GM12878 (cell line): ENCODE results near the gene TRABD2A. TPM values are rescaled to one million over a fixed set of nuclear protein-coding genes. Genes with fewer than 3 reads are reported as not detected.
A peak's percentile ranks its signal among the peaks of the same experiment; 100 is the strongest.

Experiments used
- BCL3 ChIP-seq: IDR thresholded peaks from 2 replicates; pipeline ENCODE4 v1.6.1; 2011; ENCODE audit warnings: borderline replicate concordance, low read depth, mild to moderate bottlenecking, moderate library complexity, low read length; ENCODE audit not compliant: insufficient read depth, poor library complexity, severe bottlenecking
- EGR1 ChIP-seq, 2 experiments: IDR thresholded peaks; 1 replicate in 1 of 2; 2 replicates in 1 of 2; pipeline ENCODE4 v1.6.1; 2011 to 2012; ENCODE audit warnings: low read depth in 2 of 2, low read length in 2 of 2, borderline replicate concordance in 1 of 2, mild to moderate bottlenecking in 1 of 2, moderate library complexity in 1 of 2
- MAX ChIP-seq: IDR thresholded peaks from 2 replicates; pipeline ENCODE4 v1.6.1; 2012; ENCODE audit warnings: low read depth, low read length, improper control_type of control experiment
- NKRF ChIP-seq: fragments of 450-650 bp; conservative IDR thresholded peaks from 2 replicates; pipeline ENCODE4 v1.6.1; 2017; ENCODE audit warnings: mild to moderate bottlenecking, moderate library complexity
- PAX5 ChIP-seq: IDR thresholded peaks from 2 replicates; pipeline ENCODE4 v1.6.1; 2011; ENCODE audit warnings: low read depth, low read length, borderline replicate concordance
- polyA plus RNA-seq, 11 experiments: library from polyadenylated mRNA; depleted of rRNA in 4 of 11; unstranded in 6 of 11; stranded (reverse) in 5 of 11; fragments of >200 nt; fragmentation: Nextera tagmentation in 4 of 11; fragmentation: Illumina TruSeq in 1 of 11; extraction: Ambion mirVana in 4 of 11; extraction: Trizol in 1 of 11; gene quantifications; 1 replicate in 1 of 11; 2 replicates in 10 of 11; pipeline versions ENCODE4 v1.2.1 to v1.2.3, GENCODE V29; 2011 to 2016; ENCODE audit warnings: inconsistent platforms in 2 of 11, missing spikeins in 2 of 11, low read depth in 1 of 11
- total RNA-seq, 4 experiments: library from RNA; depleted of rRNA in 3 of 4; stranded (reverse); fragments of >200 nt in 3 of 4; fragmentation: Illumina TruSeq in 1 of 4; extraction: Trizol in 1 of 4; gene quantifications; 2 replicates each; pipeline versions ENCODE4 v1.2.1 to v1.2.3, GENCODE V29; 2013 to 2021

Gene TRABD2A
- total and polyA plus RNA-seq, 10 of the 15 experiments (the other 5 are each of a cell fraction or from before 2014, with no cell fraction given) = 1.4 to 7.6 (median 4.1) TPM

GRCh38 chr2:84905181-84906107, 24.6 kb upstream of the TRABD2A start, which contains the start of gene TMSB10 (continued):
- no peak for TF ChIP-seq BCL3
- peak; percentile 90 for TF ChIP-seq NKRF
- TF ChIP-seq MAX = no peak
- peak; percentile 35; the same call in 1 of the 2 replicates for TF ChIP-seq PAX5
- peak in 1 of 2 experiments; percentile 56; a peak in 2 of 3 replicates for TF ChIP-seq EGR1 (IDR thresholded peaks at IDR 0.05; ENCODE audit: borderline replicate concordance in 1 of 2, low read depth in 2 of 2, low read length in 2 of 2)
